Measurements from ENCODE around the gene ETV7. TPM values are rescaled to one million over a fixed set of nuclear protein-coding genes. Genes with fewer than 3 reads are reported as not detected.

The ETV7 gene
- total and polyA plus RNA-seq, 4 donors, result 0.29 to 0.61 (median 0.40) TPM; not detected in 1

GRCh38 chr6:36376742-36377141 lies 10.7 kb downstream of the ETV7 start:
- H3K4me1 ChIP-seq (ENCODE audit: control insufficient read depth, insufficient read depth, low read length), result no peaks in the 10 kb centered on the region
- no peaks in the 10 kb centered on the region for H3K27me3 ChIP-seq (ENCODE audit: control insufficient read depth, insufficient read depth, low read length)
- H3K4me3 ChIP-seq (ENCODE audit: low read depth, low read length), result no peak overlapping the region
- no peaks in the 10 kb centered on the region for H3K36me3 ChIP-seq (ENCODE audit: control insufficient read depth, insufficient read depth, low read length)
- no peak for DNase-seq (ENCODE audit: low read depth in 4 of 6, low spot score in 6 of 6)
- no peaks in the 10 kb centered on the region for H3K9me3 ChIP-seq (ENCODE audit: control insufficient read depth, insufficient read depth, low read length)
- WGBS (ENCODE audit: insufficient coverage), result 53% methylated on average over 6 of the region's 8 CpGs
- H3K27ac ChIP-seq (ENCODE audit: low read depth, low read length), result no peak overlapping the region

DNA sequence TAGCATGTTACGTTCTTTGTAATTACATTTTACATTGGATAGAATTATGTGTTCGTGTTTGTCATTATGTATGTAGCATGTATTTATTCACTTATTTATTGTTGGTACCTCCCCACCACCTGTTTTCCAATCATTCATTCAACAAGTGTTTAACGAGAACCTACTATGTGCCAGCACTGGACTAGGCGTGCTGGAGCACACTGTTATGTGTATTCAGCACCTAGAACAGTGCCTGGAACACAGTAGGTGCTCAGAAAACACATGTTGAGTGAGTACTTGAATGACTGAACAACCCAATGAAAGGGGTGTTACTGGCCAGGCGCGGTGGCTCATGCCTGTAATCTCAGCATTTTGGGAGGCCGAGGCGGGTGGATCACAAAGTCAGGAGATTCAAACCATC lies 11.3 kb downstream of the ETV7 start:
- Histone ChIP-seq H3K9me3 (ENCODE audit: control insufficient read depth, insufficient read depth, low read length) (no peaks in the 10 kb centered on the region), H3K4me1 (ENCODE audit: control insufficient read depth, insufficient read depth, low read length) (no peaks in the 10 kb centered on the region), H3K27ac (ENCODE audit: low read depth, low read length) (no peak overlapping the region), H3K27me3 (ENCODE audit: control insufficient read depth, insufficient read depth, low read length) (no peaks in the 10 kb centered on the region), H3K4me3 (ENCODE audit: low read depth, low read length) (no peak overlapping the region), H3K36me3 (ENCODE audit: control insufficient read depth, insufficient read depth, low read length) (no peaks in the 10 kb centered on the region)
- no peak for DNase-seq (ENCODE audit: low read depth in 4 of 6, low spot score in 6 of 6)
- WGBS (ENCODE audit: insufficient coverage), result 93% methylated on average over 3 of the region's 8 CpGs

GRCh38 chr6:36375644-36376155 lies 11.8 kb downstream of the ETV7 start:
- Histone ChIP-seq H3K27me3 (ENCODE audit: control insufficient read depth, insufficient read depth, low read length) (no peaks in the 10 kb centered on the region), H3K4me1 (ENCODE audit: control insufficient read depth, insufficient read depth, low read length) (no peaks in the 10 kb centered on the region), H3K27ac (ENCODE audit: low read depth, low read length) (no peak overlapping the region), H3K4me3 (ENCODE audit: low read depth, low read length) (no peak overlapping the region), H3K9me3 (ENCODE audit: control insufficient read depth, insufficient read depth, low read length) (no peaks in the 10 kb centered on the region), H3K36me3 (ENCODE audit: control insufficient read depth, insufficient read depth, low read length) (no peaks in the 10 kb centered on the region)
- DNase-seq (ENCODE audit: low read depth in 4 of 6, low spot score in 6 of 6), result no peak
- WGBS (ENCODE audit: insufficient coverage), result 96% methylated on average over 18 of the region's 20 CpGs

DNA sequence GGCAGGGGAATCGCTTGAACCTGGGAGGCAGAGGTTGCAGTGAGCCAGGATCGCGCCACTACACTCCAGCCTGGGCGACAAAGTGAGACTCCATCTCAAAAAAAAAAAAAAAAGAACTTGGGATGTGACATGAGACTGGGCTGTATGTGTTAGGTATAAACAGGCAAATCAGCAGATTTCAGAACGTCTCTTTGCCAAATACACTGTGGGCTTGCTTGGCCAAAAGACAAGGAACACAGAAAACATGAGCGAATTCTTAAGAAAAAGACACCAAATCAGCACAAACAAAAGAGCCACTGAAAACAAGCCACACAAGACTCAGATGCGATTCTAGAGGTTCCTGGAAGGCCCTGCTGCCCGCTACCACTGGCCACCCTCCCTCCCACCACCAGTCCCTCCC lies 12.5 kb downstream of the ETV7 start:
- Histone ChIP-seq H3K4me3 (ENCODE audit: low read depth, low read length) (no peak overlapping the region), H3K4me1 (ENCODE audit: control insufficient read depth, insufficient read depth, low read length) (no peaks in the 10 kb centered on the region), H3K27ac (ENCODE audit: low read depth, low read length) (no peak overlapping the region), H3K9me3 (ENCODE audit: control insufficient read depth, insufficient read depth, low read length) (no peaks in the 10 kb centered on the region), H3K27me3 (ENCODE audit: control insufficient read depth, insufficient read depth, low read length) (no peaks in the 10 kb centered on the region), H3K36me3 (ENCODE audit: control insufficient read depth, insufficient read depth, low read length) (no peaks in the 10 kb centered on the region)
- 59% methylated on average over 3 of the region's 8 CpGs for WGBS (ENCODE audit: insufficient coverage)
- peak in 1 of 6 donors; percentile 64 for DNase-seq (ENCODE audit: low read depth in 4 of 6, low spot score in 6 of 6)

DNA sequence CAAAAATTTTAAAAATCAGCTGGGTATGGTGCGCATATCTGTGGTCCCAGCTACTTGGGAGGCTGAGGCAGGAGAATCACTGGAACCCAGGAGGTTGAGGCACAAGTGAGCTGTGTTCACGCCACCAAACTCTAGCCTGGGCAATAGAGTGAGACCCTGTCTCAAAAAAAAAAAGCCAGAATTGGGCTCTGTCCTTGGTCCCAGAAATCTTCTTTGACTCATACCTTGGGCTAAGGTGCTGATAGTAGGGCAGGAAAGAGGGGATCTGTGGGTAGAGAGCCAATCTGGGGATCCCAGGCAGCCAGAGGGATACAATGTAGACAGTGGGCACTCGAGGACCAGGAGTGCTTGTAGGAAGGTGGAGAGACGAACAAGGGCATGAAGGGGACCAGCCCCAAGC lies 13.3 kb downstream of the ETV7 start:
- no peak overlapping the region for H3K4me3 ChIP-seq (ENCODE audit: low read depth, low read length)
- no peaks in the 10 kb centered on the region for H3K9me3 ChIP-seq (ENCODE audit: control insufficient read depth, insufficient read depth, low read length)
- no peaks in the 10 kb centered on the region for H3K4me1 ChIP-seq (ENCODE audit: control insufficient read depth, insufficient read depth, low read length)
- no peaks in the 10 kb centered on the region for H3K27me3 ChIP-seq (ENCODE audit: control insufficient read depth, insufficient read depth, low read length)
- DNase-seq (ENCODE audit: low read depth in 4 of 6, low spot score in 6 of 6), result no peak
- H3K36me3 ChIP-seq (ENCODE audit: control insufficient read depth, insufficient read depth, low read length), result no peaks in the 10 kb centered on the region
- 92% methylated on average over 4 of the region's 4 CpGs for WGBS (ENCODE audit: insufficient coverage)
- H3K27ac ChIP-seq (ENCODE audit: low read depth, low read length), result no peak overlapping the region

DNA sequence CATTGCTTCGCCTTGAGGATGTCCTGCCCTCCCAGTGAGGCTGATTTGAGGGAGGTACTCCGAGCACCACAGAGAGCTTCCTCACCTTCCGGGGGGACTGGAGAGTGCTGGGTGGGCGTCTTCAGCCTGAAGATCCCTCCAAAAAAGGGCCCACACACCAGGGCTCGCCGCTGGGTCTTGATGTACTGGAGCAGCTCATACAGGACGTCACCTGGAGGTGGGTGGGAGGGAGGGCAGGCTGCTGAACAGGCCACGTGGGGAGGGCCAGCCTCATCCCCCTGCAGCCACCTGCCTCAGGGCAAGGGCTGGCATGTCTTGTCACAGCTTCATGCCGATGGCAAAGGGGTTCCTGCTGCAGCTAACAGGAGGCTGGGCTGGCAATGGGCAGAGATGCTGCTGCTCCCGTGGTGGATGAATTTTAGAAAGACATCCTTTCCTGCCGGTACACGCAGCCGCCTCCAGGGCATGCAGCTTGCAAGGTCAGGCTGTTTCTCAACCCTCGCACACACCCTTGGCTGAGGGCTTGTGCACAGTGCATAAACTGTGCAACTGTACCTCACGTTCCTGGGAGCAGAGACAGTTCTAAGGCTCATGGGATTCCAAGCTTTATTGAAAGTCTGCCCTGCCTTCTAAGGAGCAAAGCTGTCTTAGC lies 14.0 kb downstream of the ETV7 start:
- WGBS (ENCODE audit: insufficient coverage), result 43% methylated on average over 9 of the region's 15 CpGs
- DNase-seq (ENCODE audit: low read depth in 4 of 6, low spot score in 6 of 6), result no peak
- Histone ChIP-seq H3K9me3 (ENCODE audit: control insufficient read depth, insufficient read depth, low read length) (no peaks in the 10 kb centered on the region), H3K4me1 (ENCODE audit: control insufficient read depth, insufficient read depth, low read length) (no peaks in the 10 kb centered on the region), H3K4me3 (ENCODE audit: low read depth, low read length) (no peak overlapping the region), H3K27me3 (ENCODE audit: control insufficient read depth, insufficient read depth, low read length) (no peaks in the 10 kb centered on the region), H3K36me3 (ENCODE audit: control insufficient read depth, insufficient read depth, low read length) (no peaks in the 10 kb centered on the region), H3K27ac (ENCODE audit: low read depth, low read length) (no peak overlapping the region)

DNA sequence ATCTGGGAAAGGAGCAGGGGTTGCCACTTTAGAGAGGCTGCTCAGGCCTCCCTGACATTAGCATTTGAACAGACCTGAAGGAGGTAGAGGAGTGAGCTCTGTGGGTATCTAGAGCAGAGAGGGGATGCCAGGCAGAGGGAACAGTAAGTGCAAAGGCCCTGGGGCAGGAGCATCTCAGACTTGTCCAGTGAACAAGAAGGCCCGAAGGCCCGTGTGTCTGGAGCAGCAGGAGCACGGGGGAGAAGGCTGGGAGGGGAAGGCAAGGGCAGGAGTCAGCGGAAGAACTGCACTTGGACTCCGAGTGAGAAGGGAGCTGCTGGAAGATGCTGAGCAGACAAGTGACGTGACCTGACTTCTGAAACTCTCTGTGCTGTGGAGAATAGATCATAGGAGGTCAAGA lies 15.4 kb downstream of the ETV7 start:
- no peaks in the 10 kb centered on the region for H3K9me3 ChIP-seq (ENCODE audit: control insufficient read depth, insufficient read depth, low read length)
- H3K27me3 ChIP-seq (ENCODE audit: control insufficient read depth, insufficient read depth, low read length), result no peaks in the 10 kb centered on the region
- WGBS (ENCODE audit: insufficient coverage), result 92% methylated on average over 6 of the region's 6 CpGs
- no peaks in the 10 kb centered on the region for H3K4me1 ChIP-seq (ENCODE audit: control insufficient read depth, insufficient read depth, low read length)
- H3K36me3 ChIP-seq (ENCODE audit: control insufficient read depth, insufficient read depth, low read length), result no peaks in the 10 kb centered on the region
- H3K27ac ChIP-seq (ENCODE audit: low read depth, low read length), result no peak overlapping the region
- H3K4me3 ChIP-seq (ENCODE audit: low read depth, low read length), result no peak overlapping the region
- DNase-seq (ENCODE audit: low read depth in 4 of 6, low spot score in 6 of 6), result no peak

DNA sequence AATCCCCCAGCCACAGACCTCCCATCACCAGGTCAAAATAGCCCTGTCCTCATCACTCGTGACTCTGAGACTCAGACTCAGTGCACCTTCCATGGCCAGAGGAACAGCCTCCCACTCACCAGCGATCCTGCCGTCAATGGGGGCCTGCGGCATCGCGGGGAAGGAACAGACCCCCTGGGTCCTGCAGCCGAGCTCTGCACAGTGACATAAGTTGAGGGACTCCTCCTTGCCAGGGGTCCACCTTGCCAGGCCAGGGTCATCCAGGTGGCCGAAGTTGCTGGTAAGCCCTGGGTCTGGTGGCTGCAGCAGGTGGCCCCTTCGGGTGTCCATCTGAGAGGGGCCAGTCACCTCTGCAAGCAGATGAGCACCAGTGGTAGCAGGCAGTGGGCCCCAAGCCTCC lies 16.3 kb downstream of the ETV7 start:
- DNase-seq (ENCODE audit: low read depth in 4 of 6, low spot score in 6 of 6), result no peak
- WGBS (ENCODE audit: insufficient coverage), result 85% methylated on average over 9 of the region's 9 CpGs
- Histone ChIP-seq H3K4me1 (ENCODE audit: control insufficient read depth, insufficient read depth, low read length) (no peaks in the 10 kb centered on the region), H3K36me3 (ENCODE audit: control insufficient read depth, insufficient read depth, low read length) (no peaks in the 10 kb centered on the region), H3K27ac (ENCODE audit: low read depth, low read length) (no peak overlapping the region), H3K9me3 (ENCODE audit: control insufficient read depth, insufficient read depth, low read length) (no peaks in the 10 kb centered on the region), H3K27me3 (ENCODE audit: control insufficient read depth, insufficient read depth, low read length) (no peaks in the 10 kb centered on the region), H3K4me3 (ENCODE audit: low read depth, low read length) (no peak overlapping the region)

GRCh38 chr6:36370638-36371037 lies 16.8 kb downstream of the ETV7 start:
- Histone ChIP-seq H3K36me3 (ENCODE audit: control insufficient read depth, insufficient read depth, low read length) (no peaks in the 10 kb centered on the region), H3K4me1 (ENCODE audit: control insufficient read depth, insufficient read depth, low read length) (no peaks in the 10 kb centered on the region), H3K9me3 (ENCODE audit: control insufficient read depth, insufficient read depth, low read length) (no peaks in the 10 kb centered on the region), H3K4me3 (ENCODE audit: low read depth, low read length) (no peak overlapping the region), H3K27me3 (ENCODE audit: control insufficient read depth, insufficient read depth, low read length) (no peaks in the 10 kb centered on the region), H3K27ac (ENCODE audit: low read depth, low read length) (no peak overlapping the region)
- no peak for DNase-seq (ENCODE audit: low read depth in 4 of 6, low spot score in 6 of 6)
- no CpG with 5 or more reads among the region's 2 CpGs for WGBS (ENCODE audit: insufficient coverage)
